K562 (cell line): Measurements from ENCODE around the gene C2CD2L. TPM values are rescaled to one million over a fixed set of nuclear protein-coding genes. Genes with fewer than 3 reads are reported as not detected.

Source experiments
- ELF2 ChIP-seq: fragments of 250-450 bp; sonication (Bioruptor Pico); IDR thresholded peaks from 2 replicates; pipeline ENCODE4 v1.5.0; 2021; ENCODE audit warnings: mild to moderate bottlenecking
- FOS ChIP-seq: IDR thresholded peaks from 3 replicates; pipeline ENCODE4 v1.6.1; 2011; ENCODE audit not compliant: insufficient read length; ENCODE audit errors: extremely low read depth
- FOXO4 ChIP-seq: fragments of 450-650 bp; formaldehyde crosslinking; IDR thresholded peaks from 2 replicates; pipeline ENCODE4 v1.4.0; 2020; ENCODE audit warnings: mild to moderate bottlenecking, moderate library complexity
- HDAC3 ChIP-seq: fragments of 450-650 bp; IDR thresholded peaks from 2 replicates; pipeline ENCODE4 v1.6.1; 2018; ENCODE audit warnings: borderline replicate concordance, mild to moderate bottlenecking, moderate library complexity; ENCODE audit not compliant: partially characterized antibody
- HMGN3 ChIP-seq: IDR thresholded peaks from 2 replicates; pipeline ENCODE4 v1.6.1; 2011; ENCODE audit warnings: borderline replicate concordance, low read depth, mild to moderate bottlenecking, mixed read lengths, low read length; ENCODE audit not compliant: insufficient read length; ENCODE audit errors: extremely low read depth
- MLX ChIP-seq, 2 experiments: fragments of 450-650 bp in 1 of 2; sonication (generic) in 1 of 2; formaldehyde crosslinking; conservative IDR thresholded peaks; 2 replicates each; pipeline versions ENCODE4 v1.4.0 to v1.8.1; 2020 to 2022; ENCODE audit warnings: mild to moderate bottlenecking in 1 of 2, missing genetic modification reagents in 1 of 2
- NBN ChIP-seq: fragments of 450-650 bp; IDR thresholded peaks from 2 replicates; pipeline ENCODE4 v1.6.1; 2016; ENCODE audit warnings: low read depth, mild to moderate bottlenecking
- SMARCE1 ChIP-seq: fragments of 450-650 bp; IDR thresholded peaks from 2 replicates; pipeline ENCODE4 v1.7.1; 2016; ENCODE audit warnings: mild to moderate bottlenecking
- SNAPC5 ChIP-seq: fragments of 250-450 bp; sonication (Bioruptor Pico); IDR thresholded peaks from 2 replicates; pipeline ENCODE4 v1.8.0; 2021; ENCODE audit warnings: moderate library complexity, mild to moderate bottlenecking, inconsistent platforms
- TEAD2 ChIP-seq: fragments of 450-650 bp; IDR thresholded peaks from 2 replicates; pipeline ENCODE4 v1.6.1; 2016; ENCODE audit warnings: missing genetic modification characterization, control low read depth, missing compliant biosample characterization
- ZBTB8A ChIP-seq: fragments of 450-650 bp; IDR thresholded peaks from 2 replicates; pipeline ENCODE4 v1.6.1; 2018; ENCODE audit warnings: mild to moderate bottlenecking, moderate library complexity; ENCODE audit not compliant: partially characterized antibody
- ZFP1 ChIP-seq: fragments of 450-650 bp; formaldehyde crosslinking; IDR thresholded peaks from 2 replicates; pipeline ENCODE4 v1.4.0; 2020; ENCODE audit warnings: mild to moderate bottlenecking, mixed read lengths
- ZNF398 ChIP-seq: fragments of 250-450 bp; sonication (Bioruptor Pico); IDR thresholded peaks from 2 replicates; pipeline ENCODE4 v1.8.0; 2021; ENCODE audit warnings: moderate library complexity, mild to moderate bottlenecking, inconsistent platforms
- ZNF431 ChIP-seq: sonication (generic); formaldehyde crosslinking; IDR thresholded peaks from 2 replicates; pipeline ENCODE4 v1.8.0; 2022; ENCODE audit warnings: mild to moderate bottlenecking, missing genetic modification reagents
- polyA plus RNA-seq, 8 experiments: library from polyadenylated mRNA; depleted of rRNA in 4 of 8; stranded (reverse) in 5 of 8; unstranded in 3 of 8; fragments of >200 nt; fragmentation: Nextera tagmentation in 2 of 8; fragmentation: Illumina TruSeq in 1 of 8; extraction: Ambion mirVana in 2 of 8; extraction: Trizol in 1 of 8; gene quantifications; 2 replicates each; pipeline versions ENCODE4 v1.2.1 to v1.2.3, GENCODE V29; 2011 to 2014; ENCODE audit warnings: inconsistent platforms in 1 of 8, missing spikeins in 1 of 8
- total RNA-seq, 7 experiments: library from RNA; depleted of rRNA in 6 of 7; stranded (reverse); fragments of >200 nt in 6 of 7; fragmentation: Illumina TruSeq in 2 of 7; extraction: Trizol in 2 of 7; gene quantifications; 2 replicates each; pipeline versions ENCODE4 v1.2.1 to v1.2.3, GENCODE V29; 2011 to 2021; ENCODE audit warnings: low replicate concordance in 1 of 7
- TF ChIP-seq, protein P1 (sequence below): fragments of 450-650 bp; formaldehyde crosslinking; IDR thresholded peaks from 2 replicates; pipeline ENCODE4 v1.4.0; 2022; ENCODE audit warnings: mild to moderate bottlenecking, moderate library complexity
- TF ChIP-seq, protein P2 (sequence below): sonication (generic); formaldehyde crosslinking; IDR thresholded peaks from 2 replicates; pipeline ENCODE4 v1.8.0; 2022; ENCODE audit warnings: mild to moderate bottlenecking, missing genetic modification reagents
- TF ChIP-seq, protein P3 (sequence below): fragments of 250-450 bp; sonication (Bioruptor Pico); IDR thresholded peaks from 2 replicates; pipeline ENCODE4 v1.9.0; 2021; ENCODE audit warnings: mild to moderate bottlenecking

C2CD2L gene
- total and polyA plus RNA-seq, 9 of the 15 experiments (the other 6 are each of a cell fraction or from before 2014, with no cell fraction given) = 0.66 to 41.2 (median 14.8) TPM

DNA sequence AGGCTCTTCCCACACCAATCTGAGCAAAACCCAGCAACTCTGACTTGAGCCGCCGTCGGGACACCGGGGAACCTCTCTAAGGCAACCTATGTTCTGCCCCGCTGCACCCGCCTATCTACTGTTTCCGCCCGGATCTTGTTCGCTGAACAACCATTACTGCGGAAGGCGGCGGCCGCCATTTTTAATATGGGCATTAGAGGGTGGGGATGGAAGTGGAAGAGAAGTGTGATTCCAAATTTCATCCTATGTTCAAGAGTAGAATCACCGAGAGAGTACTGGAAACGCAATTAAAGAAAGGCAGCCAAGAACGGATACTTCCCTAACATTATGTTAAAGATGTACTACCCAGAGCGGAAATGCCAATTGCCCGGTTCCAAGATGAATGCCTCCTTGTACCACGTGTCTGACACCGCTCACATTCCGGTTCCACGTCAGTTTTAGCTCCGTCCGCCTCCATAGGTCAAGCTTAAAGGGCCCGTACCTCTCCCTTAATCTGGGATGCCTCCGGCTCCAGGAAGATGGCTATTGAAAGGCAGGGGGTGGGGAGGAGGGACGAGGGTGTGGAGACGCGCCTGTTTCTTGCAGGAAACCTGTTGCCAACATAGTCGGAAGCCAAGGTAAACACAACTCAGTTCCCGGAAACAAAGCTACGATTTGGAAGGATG, 5.3 kb upstream of the C2CD2L start, which contains the start of gene DPAGT1 (continued):
- TF ChIP-seq FOS (no peak), ZNF398 (CRISPR knock-in tag) (no peak), HDAC3 (no peak), SNAPC5 (no peak), ELF2 (CRISPR knock-in tag) (peak; percentile 83), HMGN3 (no peak), FOXO4 (CRISPR knock-in tag) (0 out of 2 replicates have a peak, but pooled peaks have one; percentile 67), ZNF431 (CRISPR knock-in tag) (no peak), MLX (CRISPR knock-in tag; conservative IDR thresholded peaks at IDR 0.05) (no peak), SMARCE1 (no peak), NBN (no peak; the same call in 1 of the 2 replicates), ZBTB8A (no peak), ZFP1 (CRISPR knock-in tag) (peak; percentile 45; the same call in 1 of the 2 replicates), TEAD2 (tag) (peak; percentile 88)
- TF ChIP-seq, protein P1, sequence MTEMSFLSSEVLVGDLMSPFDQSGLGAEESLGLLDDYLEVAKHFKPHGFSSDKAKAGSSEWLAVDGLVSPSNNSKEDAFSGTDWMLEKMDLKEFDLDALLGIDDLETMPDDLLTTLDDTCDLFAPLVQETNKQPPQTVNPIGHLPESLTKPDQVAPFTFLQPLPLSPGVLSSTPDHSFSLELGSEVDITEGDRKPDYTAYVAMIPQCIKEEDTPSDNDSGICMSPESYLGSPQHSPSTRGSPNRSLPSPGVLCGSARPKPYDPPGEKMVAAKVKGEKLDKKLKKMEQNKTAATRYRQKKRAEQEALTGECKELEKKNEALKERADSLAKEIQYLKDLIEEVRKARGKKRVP (CRISPR knock-in tag) = 0 out of 2 replicates have a peak, but pooled peaks have one; percentile 23
- TF ChIP-seq, protein P2, sequence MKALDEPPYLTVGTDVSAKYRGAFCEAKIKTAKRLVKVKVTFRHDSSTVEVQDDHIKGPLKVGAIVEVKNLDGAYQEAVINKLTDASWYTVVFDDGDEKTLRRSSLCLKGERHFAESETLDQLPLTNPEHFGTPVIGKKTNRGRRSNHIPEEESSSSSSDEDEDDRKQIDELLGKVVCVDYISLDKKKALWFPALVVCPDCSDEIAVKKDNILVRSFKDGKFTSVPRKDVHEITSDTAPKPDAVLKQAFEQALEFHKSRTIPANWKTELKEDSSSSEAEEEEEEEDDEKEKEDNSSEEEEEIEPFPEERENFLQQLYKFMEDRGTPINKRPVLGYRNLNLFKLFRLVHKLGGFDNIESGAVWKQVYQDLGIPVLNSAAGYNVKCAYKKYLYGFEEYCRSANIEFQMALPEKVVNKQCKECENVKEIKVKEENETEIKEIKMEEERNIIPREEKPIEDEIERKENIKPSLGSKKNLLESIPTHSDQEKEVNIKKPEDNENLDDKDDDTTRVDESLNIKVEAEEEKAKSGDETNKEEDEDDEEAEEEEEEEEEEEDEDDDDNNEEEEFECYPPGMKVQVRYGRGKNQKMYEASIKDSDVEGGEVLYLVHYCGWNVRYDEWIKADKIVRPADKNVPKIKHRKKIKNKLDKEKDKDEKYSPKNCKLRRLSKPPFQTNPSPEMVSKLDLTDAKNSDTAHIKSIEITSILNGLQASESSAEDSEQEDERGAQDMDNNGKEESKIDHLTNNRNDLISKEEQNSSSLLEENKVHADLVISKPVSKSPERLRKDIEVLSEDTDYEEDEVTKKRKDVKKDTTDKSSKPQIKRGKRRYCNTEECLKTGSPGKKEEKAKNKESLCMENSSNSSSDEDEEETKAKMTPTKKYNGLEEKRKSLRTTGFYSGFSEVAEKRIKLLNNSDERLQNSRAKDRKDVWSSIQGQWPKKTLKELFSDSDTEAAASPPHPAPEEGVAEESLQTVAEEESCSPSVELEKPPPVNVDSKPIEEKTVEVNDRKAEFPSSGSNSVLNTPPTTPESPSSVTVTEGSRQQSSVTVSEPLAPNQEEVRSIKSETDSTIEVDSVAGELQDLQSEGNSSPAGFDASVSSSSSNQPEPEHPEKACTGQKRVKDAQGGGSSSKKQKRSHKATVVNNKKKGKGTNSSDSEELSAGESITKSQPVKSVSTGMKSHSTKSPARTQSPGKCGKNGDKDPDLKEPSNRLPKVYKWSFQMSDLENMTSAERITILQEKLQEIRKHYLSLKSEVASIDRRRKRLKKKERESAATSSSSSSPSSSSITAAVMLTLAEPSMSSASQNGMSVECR (CRISPR knock-in tag) = peak; percentile 80
- TF ChIP-seq, protein P3, sequence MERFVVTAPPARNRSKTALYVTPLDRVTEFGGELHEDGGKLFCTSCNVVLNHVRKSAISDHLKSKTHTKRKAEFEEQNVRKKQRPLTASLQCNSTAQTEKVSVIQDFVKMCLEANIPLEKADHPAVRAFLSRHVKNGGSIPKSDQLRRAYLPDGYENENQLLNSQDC (CRISPR knock-in tag) = no peak
